Inflammatory macrophage treated with lipopolysaccharide for 1 hour (primary cell): ENCODE measurements around the gene IPCEF1.
A peak's percentile ranks its signal among the peaks of the same experiment; 100 is the strongest.

Experiments used
- DNase-seq, 2 donors: peaks; one replicate each; pipeline ENCODE4 v3.0.0-alpha.2; 2020 to 2022

The IPCEF1 gene

DNA sequence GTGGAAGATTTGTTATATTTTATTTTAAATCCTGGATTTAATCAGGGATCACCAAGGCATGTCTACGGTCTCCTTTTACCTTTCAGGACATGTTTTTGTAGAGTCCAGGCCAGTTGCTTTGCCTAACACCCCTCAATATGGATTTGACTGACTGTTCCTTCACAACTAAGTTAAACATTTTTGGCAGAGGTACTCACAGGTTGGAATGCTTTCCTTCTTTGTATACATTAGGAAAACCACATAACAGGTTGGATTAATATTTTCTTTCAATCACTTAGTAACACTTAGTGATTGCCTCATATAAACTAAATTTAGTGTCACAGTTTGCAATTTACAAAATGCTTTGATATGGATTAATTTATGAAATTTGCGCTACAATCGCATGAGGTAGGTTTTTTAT is 64.5 kb downstream of the IPCEF1 start:
- no peak for DNase-seq

DNA sequence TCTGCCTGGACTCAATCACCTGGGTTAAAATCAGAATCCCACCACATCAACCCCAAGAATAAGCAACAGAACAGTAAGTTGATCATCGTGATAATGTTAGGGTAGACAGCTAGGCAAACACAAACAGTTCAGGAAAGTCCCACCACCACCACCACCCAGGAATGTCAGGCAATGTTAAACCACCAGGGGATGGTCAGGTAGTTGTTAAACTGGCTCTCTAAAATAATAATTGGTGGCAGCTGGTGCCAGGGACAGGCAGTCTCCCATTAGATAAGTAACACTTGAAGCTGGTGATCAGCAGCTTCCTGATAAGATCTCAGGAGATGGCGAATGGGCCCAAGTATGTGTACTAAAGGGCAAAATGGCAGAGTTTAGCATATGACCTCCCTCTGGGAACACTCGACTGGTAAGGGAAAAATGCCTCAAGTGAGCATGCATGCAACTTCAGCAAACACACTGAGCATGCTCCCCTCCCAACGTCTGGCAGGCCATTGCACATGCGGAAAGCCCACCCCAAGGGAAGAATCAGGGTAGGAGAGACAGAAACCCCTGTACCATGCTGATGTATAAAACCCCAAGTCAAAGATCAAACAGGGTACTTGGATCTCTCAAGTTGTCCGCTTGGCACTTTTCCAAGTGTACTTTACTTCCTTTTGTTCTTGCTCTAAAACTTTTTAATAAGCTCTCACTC is 66.6 kb downstream of the IPCEF1 start:
- DNase-seq = no peak

DNA sequence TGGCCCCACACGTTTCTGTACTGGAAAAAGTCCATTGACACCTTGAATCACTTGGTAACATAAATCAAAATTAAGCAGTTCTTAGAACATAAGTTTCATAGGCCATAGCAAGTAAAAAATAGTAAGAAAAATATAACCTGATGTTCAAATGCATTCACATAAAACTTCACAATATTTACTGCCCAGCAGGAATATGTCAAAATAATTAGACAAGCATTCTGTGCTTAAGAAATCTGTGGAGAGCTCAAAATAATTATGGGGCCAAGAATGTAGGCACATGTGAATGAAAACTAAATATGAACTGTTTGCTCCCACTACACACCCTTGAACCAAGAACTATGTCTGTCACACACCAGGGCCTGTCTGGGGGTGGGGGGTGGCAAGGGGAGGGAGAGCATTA is 70.8 kb downstream of the IPCEF1 start:
- DNase-seq = no peak

DNA sequence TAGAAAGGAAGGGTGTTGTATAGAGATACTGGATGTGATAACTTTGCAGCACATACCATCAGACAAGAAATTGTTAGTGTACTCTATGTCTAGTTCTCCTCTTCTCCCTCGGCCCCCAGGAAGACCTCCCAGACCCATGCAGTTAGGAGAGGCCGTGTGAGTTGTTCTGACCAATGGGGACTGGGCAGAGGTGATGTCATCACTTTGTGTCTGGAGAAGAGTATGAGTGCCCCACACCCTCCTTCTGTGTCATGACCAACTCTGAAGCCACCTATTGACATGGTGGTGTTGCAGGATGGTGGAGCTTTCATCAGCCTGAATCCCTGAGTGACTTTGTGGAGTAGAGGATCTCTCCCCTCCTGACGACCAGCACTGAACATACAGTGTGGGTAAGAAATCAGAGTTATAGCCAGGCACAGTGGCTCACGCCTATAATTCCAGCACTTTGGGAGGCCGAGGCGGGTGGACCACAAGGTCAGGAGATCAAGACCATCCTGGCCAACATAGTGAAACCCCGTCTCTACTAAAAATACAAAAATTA is 72.2 kb downstream of the IPCEF1 start:
- DNase-seq = no peak

DNA sequence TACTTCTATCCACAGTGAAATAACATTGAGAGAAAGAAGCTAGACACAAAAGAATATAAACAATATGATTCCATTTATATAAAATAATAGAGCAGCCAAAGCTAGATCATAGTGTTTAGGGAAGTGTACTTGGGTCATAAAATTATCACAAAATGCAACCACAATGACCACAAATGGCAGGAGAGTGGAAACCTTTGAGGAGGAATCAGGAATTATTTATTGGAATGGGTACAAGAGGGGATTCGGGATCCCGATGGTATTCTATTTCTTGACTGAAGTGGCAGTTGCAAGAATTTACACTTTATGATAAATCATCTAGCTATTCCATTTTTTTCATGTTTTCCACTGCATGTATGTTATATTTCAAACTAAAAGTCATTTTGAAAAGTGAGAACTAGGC is 76.1 kb downstream of the IPCEF1 start:
- DNase-seq = no peak

DNA sequence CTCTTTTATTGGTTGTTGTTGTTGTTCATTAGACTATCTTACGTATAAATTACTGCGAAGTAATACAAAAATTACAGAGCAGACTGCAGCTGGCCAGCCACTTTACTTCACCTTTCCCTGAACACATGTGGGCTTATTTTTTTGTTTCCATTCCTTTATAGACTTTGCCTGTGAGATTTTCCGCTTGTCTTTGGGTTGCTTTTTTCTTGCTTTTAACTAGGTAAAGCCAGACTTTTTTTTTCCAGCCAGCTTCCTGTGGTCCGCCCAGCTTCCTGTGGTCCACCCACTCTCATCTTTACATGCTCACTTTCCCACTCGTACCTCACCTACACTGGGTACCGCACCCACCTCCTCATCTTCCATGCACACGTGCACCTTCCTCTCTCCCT is 79.0 kb downstream of the IPCEF1 start:
- DNase-seq = no peak

DNA sequence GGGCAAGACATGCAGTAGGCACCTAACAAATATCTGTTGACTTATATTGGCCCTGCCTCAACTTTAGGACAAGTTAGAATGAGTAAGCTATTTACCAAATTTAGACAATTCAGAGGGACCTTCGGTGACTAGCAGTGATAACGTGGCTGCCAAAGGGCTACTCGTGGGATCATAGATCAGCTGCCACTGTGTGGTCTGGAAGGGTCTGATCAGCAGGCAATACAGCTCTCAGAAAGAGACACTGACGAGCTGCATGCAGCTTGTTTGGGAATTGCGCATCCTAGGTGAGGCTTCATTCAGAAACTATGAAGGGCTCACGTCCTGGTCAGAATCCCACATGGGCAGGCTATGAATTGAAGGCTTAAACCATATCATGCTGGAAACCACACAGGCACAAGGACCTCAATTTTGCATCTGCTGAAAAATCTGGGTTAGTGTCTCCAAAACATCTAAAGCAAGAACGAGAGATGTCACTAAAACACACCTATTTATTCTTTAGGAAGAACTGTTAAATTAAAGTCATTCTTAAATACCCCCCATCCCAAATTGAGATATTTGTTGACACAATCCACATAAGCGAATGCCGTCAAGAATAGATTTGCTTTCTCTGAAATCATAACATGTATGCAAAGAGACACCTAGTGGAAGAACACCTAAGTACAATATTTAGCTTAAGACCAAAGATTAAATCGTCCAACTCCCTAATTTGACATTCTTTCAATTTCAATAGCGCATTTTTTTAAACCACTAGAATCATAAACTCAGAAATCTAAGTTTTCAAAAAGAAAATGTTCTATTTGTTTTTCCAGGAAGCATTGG is 79.6 kb downstream of the IPCEF1 start:
- peak; percentile 33 to 73 for DNase-seq

DNA sequence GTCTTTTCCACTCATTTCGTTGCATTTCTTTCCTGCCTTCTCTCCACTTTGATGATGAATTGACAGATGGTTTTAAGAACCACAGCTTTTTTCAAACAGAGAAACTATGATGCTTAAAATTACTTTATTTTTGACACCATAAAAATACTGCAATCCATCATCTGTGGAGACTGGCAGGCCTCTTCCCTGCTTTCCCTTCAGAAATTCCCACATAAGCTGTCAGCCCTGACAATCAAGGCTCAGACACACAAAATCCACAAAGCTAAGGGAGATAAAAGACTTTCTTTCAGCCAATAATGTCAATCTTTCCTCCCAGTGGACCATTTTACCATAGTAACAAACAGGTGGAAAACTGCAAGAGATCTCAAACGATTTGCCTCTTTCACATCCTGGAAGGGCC is 82.4 kb downstream of the IPCEF1 start:
- DNase-seq = no peak

DNA sequence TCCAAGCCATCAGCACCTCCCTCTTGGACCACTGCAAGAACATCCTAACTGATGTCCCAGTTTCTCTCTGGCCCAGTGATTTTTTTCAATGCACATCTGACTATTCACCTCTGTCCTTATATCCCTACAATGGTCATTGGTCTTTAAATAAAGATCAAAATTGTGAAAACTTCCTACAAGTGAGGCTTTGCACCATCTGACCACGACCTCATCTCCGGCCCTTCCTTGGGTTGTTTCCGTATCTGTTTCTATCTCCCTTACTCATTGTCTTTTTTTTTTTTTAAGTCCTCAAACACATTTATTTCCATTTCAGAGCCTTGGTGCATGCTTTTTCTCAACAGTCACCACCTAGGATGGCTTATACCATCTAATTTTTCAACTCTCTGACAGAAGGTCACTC is 88.1 kb downstream of the IPCEF1 start:
- peak in 1 of 2 donors; percentile 26 for DNase-seq

DNA sequence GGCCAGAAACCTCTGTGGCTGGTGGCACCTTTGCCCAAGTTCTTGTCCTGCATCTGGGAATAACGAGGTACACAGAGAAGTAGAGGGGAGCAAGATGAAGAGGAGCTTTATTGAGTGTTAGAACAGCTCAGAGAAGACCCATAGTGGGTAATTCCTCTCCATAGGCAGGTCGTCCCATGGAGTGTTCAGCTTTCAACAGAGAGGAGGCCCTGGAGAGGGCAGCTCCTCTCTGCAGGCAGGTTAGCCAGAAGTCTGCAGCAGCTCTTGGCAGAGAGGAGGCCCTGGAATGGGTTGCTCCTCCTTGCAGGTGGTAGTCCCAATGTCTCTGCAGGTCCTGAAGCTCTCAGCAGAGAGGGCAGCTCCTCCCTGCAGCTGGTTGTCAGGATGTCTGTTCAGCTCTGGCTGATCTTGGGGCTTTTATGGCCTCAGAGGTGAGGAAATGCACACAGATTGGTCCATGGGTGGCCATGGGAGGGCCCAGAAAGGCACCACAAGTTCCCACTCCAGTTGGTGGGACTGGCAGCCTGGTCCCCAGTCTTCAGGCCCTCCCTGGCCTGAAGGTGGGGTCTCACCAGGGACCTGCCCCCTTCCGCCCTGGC is 89.0 kb downstream of the IPCEF1 start:
- no peak for DNase-seq

DNA sequence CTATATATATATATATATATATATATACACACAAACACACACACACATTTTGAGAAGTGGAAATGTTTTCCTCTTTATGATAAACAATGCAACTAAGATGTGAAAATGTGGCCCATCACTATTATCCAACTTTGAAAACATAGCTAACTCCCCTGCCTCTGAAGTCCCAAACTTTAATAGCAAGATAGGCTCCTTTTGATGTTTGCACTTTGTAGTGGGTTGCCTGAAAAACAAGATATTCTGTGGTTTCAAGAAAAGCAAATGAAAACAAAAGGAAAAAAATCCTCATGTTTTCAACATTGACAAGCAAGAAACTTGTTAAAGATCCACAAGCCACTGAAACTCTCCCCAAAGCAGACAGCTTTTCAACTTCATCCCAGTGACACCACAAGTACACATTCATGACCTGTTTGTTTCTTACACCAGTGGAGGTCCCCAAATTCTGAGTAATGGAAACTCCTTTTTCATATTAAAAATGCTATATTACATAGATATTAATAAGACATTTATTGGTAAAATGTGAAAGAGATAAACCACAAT is 90.0 kb downstream of the IPCEF1 start:
- DNase-seq = no peak

DNA sequence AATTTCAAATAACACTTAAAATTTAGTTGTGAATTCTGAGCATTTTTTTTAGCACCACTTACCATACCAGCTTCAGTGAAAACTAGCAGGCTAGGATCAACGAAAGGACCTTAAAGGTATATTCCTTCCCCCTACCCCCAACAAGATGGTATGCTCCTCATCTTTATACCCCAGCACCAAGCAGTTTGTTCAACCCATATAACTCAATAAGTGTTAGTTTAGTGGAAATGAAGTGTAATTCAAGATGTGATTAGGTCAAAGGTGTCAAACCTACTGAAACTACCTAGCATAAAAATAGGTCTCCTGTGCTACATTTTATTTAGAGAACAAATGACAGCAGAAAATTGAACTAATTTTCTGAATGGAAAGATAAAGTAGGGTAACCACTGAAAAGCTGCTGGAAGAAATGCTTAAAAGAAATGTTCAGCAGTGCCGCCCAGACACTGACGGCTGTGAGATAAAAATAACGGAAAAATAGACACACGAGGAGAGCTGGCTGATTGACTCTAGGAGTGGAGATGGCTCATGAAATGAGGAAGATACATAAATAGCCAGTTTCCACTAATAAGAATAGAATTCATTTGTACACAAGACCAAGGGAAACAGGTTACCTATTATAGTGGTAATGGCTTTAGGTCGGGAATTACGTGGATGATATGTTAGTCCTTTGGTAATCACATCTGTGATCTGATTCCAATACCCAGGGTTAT is 94.8 kb downstream of the IPCEF1 start:
- DNase-seq = no peak

DNA sequence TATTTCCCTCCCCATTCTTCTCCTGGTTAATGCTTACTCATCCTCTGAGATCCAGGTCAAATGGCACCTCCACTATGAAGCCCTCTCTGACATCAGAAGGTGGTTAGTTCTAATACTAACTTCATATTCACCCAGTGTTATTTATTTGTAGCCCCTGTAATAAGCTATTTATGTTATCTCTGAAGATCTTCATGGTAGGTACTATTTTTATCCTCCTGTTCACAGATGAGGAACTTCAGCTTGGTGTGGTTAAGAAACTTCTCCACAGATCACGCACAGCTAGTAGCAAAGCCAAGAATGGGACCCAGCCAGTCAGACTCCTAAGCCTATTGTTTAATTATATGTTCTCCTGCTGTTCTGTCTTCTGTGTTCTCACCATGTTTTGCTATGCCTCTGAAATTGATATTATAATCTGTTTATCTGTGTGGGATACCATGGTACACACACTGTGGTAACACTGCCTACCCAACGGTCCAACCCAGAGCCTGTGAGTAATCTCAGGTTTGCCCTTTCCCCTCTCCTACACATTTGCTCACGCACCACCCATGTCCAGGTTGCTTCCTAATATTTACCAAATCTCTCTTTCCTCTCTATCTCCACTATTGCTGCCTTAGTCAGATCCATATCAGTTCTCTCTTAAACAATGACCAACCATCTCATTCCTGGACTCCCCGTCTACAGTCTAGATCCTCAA is 98.4 kb downstream of the IPCEF1 start:
- DNase-seq = peak; percentile 45 to 48

DNA sequence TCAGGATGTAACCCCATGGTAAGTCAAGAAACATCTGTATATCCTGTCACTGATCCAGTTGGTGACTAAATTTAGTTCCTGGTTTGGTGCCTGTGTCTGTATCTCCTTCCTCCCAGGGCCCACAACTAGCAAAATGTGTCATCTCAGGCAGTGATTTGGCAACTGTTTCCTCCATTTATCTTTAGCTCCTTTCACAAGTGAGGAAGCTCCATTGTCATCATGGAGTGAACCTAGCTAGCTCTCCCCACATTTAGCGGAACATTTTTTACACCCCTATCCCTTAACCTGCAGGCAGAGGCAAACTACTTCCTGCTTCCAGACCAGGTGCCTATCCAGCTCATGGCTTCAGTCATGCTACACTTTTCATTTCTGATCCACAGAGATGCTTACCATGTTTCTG is 99.5 kb downstream of the IPCEF1 start:
- DNase-seq = peak; percentile 90 to 93

DNA sequence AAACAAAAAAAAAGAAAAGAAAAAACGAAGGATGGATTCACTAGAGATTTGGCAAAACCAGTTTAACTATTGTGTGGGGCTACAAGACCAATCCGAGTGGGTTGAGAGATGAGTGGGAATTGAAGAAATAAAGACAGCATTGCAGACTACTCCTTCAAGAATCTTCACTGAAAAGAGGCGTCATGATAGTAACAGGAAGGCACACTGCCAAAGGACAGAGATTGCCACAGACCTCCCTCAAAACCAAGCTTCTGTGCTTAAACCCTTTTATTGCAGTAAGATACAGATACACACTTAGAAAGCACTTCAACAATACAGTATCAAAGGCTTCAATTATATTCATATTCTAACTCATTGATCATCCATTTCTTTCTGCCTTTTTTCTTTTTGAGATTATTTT is 103.9 kb downstream of the IPCEF1 start:
- peak in 1 of 2 donors; percentile 48 for DNase-seq

DNA sequence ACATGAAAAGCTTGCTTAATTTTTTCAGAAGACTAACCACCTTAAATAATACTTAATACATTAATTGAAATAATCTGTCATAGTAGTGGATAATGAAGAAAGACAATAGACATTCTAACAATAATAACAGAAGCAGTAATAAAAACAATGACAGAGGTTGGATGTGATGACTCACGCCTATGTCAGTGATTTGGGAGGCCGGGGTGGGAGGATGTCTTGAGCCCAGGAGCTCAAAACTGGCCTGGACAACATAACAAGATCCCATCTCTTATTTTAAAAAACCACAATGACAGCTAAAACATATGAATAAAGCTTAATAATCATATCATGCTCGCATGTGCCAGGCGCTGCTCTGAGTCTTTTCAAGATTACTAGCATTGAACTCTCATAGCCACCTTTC is 105.5 kb downstream of the IPCEF1 start:
- DNase-seq = no peak

DNA sequence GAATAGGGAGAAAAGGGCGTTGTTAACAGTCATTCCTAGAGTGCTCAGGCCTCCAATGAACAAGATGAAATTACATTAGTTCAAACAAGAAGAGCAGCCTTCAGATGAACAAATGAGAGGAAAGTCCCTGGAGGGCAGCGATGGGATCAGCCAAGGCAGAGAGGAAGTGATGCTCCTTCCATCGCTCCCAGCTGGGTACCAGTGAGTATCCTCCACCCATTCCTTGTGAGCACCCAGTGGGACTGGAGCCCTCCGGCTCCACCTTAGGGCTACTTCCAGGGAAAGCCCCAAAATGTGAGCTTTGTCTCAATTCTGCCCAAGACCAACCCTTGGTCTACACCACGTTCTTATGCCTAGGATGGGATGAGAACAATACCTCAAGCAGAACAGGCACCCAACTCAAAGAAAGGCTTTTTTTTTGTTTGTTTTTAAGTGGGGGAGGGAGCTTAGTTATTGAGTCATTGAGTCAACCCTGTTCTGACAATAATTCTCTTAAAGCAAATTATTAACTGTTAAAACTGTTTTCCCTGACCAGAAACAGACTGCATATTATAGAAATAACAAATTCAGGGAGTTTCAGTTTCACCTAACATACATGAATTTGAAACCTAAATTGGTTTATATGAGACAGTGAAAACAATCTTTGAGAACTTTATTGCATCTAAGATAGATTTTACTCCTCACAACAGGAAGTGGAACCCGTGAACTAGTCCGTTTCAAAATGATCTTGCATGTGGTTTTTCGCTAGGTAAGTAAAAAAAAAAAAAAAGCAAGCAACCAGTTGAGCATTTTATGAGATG is 106.9 kb downstream of the IPCEF1 start:
- no peak for DNase-seq

DNA sequence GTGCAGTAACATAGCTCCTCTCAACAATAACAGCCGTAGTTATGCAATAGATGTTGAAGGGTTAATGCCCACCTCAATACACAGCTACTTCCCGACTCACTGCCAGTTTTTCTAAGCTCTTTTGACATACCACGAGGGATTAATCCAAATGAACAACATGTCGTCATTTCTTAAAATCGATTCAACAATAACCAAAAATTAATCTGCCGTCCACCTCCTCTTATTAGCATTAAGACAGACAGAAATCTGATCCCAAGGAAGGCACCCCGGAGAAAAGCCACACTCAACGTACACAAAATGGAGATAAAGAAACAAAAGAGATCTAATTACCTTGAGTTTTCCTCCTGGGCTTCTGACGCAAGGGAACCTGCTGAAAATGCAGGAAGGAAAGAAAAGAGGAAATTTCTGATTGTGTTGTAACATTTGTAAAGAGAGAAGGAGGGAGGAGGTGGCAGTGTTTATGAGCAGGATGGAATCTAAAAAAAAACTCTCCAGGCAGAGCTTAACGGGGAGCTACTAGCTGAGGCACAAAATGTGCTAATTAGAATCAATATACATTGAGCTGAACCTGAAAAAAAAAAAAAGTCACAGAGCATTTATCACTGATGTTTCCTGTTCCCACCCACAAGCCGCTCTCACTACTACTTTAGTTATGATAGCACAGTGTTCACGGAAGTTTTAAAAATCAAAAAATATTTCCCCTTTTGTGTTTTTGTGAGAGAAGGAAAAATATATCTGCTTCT is 109.3 kb downstream of the IPCEF1 start:
- peak in 1 of 2 donors; percentile 29 for DNase-seq

DNA sequence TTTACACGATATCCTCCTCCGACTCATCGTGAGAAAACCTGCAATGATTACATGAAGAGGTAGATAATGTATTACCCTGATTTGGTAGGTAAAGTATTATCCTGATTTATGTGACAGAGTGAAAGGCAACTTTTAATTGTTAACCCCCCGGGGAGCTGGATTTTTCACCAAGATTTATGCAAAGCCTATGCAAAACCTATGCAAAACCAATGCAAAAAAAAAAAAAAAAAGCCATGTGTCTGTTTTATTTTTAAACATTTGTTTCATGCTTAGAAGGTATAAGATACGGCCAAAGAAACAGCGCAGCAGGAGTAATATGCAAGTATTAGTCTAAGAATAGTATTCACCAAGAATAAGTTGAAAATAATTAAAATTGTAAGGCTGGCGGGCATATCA is 109.9 kb downstream of the IPCEF1 start:
- DNase-seq = no peak

DNA sequence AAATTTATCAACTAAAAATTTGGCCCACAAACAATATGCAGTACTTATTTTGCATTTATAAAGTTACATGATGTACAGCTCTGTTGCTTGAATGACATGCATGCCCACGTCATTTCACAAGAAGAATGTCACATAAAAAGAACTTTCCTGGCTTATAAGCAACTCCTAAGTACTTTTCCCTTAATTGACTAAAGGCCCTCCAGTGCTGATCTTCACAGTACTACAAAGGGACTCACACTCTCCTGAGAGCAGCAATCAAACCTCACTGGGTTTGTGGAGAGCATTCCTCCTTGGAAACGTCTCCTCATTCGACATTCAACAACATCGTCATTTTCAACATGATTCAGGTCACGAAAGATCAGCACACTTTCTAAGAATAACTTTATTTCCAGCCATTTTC is 111.1 kb downstream of the IPCEF1 start:
- no peak for DNase-seq
